CD4-positive, alpha-beta T cell treated with Interleukin-6 at 100 ng/mL for 8 hours (primary cell): Measurements from ENCODE around the gene PPT2.
A peak's percentile ranks its signal among the peaks of the same experiment; 100 is the strongest.

Experiments
- DNase-seq: peaks from one replicate; pipeline ENCODE4 v3.0.0-alpha.2; 2020; ENCODE audit warnings: mixed read lengths, low spot score

The PPT2 gene

GRCh38 chr6:32151863-32152768 lies 1.8 kb upstream of the PPT2 start, which contains the start of gene PRRT1:
PRRT1 (minus strand) TSS chr6:32151939; CDS start chr6:32151827, 112 bp downstream.
- no peak for DNase-seq

GRCh38 chr6:32152769-32153563 lies 975 bp upstream of the PPT2 start:
- DNase-seq: no peak

GRCh38 chr6:32154514-32155161 lies 697 bp downstream of the PPT2 start:
- peak; percentile 73 for DNase-seq

- DNase-seq: no peak
Measured at GRCh38 chr6:32156891-32157290, 3.0 kb downstream of the PPT2 start.

- no peak for DNase-seq
Measured at GRCh38 chr6:32158052-32158451, 4.1 kb downstream of the PPT2 start.

- DNase-seq: no peak
Measured at GRCh38 chr6:32163559-32164258, 9.8 kb downstream of the PPT2 start.

GRCh38 chr6:32164295-32164694 lies 10.4 kb downstream of the PPT2 start, which contains the start of gene EGFL8:
EGFL8 (plus strand) TSS chr6:32164595; CDS start chr6:32166166, 1,571 bp downstream.
- no peak for DNase-seq

GRCh38 chr6:32166411-32167061 lies 12.6 kb downstream of the PPT2 start:
- no peak for DNase-seq

GRCh38 chr6:32167154-32167760 lies 13.3 kb downstream of the PPT2 start:
- DNase-seq: no peak

GRCh38 chr6:32167761-32168262 lies 13.9 kb downstream of the PPT2 start:
- no peak for DNase-seq

GRCh38 chr6:32168350-32168749 lies 14.4 kb downstream of the PPT2 start:
- DNase-seq: no peak

- DNase-seq: no peak
Measured at GRCh38 chr6:32168807-32169591, 15.1 kb downstream of the PPT2 start.

- no peak for DNase-seq
Measured at GRCh38 chr6:32170294-32170693, 16.4 kb downstream of the PPT2 start.

- no peak for DNase-seq
Measured at GRCh38 chr6:32171234-32171633, 17.3 kb downstream of the PPT2 start.

GRCh38 chr6:32173051-32173727 lies 19.2 kb downstream of the PPT2 start:
- DNase-seq: no peak

- no peak for DNase-seq
Measured at GRCh38 chr6:32174416-32174815, 20.5 kb downstream of the PPT2 start.

GRCh38 chr6:32175322-32175710 lies 21.4 kb downstream of the PPT2 start:
- DNase-seq: no peak

- peak; percentile 97 for DNase-seq
Measured at GRCh38 chr6:32175711-32176475, 22.0 kb downstream of the PPT2 start, which contains the start of gene AGPAT1. AGPAT1 (minus strand) TSS chr6:32176084; CDS start chr6:32171496, 4,588 bp downstream.
